Stimulated activated CD4-positive, alpha-beta T cell treated with anti-CD3 and anti-CD28 coated beads, Interleukin-15, amount 100 ng/mL, for 1 hour (primary cell): ENCODE results near the gene SYNCRIP.
A peak's percentile ranks its signal among the peaks of the same experiment; 100 is the strongest.
"Not testable (repeated sequence)": the region's sequence is repeated elsewhere in the genome, so short reads cannot be mapped to it uniquely, and the experiment has no call there.

Source experiments
- DNase-seq, 2 donors: peaks; one replicate each; pipeline ENCODE4 v3.0.0-alpha.2; 2020; ENCODE audit warnings: low read depth in 1 of 2, low spot score in 1 of 2

SYNCRIP gene

GRCh38 chr6:85594197-85594930, 48.3 kb downstream of the SYNCRIP start:
- peak in 1 of 2 donors; percentile 13 for DNase-seq

DNA sequence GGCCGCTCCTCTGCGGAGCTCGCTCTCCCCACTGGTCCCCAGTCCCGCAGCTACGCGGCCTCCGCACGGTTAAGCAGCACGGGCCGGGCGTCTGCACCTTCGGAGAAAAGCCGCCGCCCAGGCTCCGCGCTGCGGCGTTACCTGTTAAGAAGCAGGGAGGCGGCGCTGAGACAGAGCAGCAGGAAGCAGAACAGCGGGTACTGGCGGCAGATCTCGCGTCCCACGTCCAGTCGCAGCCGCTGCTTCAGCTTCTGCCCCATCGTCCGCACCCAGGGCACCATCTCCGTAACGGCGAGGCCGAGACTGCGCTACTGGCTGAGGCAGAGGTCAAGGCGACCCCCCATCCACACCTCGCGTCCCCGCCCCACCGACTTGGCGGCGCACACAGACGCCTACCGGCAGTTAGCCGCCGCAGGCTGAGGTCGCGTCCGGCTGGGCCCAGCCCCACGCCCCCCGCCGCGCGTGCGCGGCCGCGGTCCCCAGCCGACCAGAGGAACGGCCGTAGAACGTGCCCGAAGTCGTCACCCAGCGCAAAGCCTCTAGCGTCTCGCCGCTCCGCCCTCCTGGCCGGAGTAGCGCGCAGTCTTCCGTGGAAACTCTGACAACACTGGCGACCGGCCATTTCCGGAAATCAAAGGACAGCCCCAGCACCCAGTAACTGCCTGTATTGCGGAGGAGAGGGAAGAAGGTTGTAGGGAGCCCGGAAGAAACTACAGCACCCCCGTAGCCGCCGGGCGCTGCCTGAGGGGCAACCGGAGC, 49.1 kb downstream of the SYNCRIP start, which contains the start of gene SNX14:
TSS of gene SNX14 (minus strand) at position 421 of the 759 bp plus-strand sequence. CDS start at position 281, 140 bp downstream.
- peak; percentile 43 to 49 for DNase-seq

DNA sequence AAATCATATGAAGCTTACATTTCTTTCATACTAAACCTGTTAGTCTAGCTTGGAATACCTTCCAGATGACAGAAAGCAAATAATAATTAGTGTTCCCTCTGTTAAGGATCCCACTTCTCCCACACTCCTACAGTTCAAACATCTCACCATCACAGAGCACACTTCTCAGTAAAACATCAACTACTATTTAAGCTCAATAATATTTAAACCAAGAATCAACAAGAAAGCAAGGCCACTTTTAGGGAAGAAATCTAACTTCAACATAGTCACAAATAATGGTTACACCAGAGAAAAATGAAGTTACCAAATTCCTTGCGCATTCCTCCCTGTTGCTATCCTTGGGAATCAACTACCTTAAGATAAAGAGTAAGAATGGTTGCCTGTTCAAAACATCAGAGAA, 50.7 kb downstream of the SYNCRIP start:
- no peak for DNase-seq

GRCh38 chr6:85591207-85591606, 51.5 kb downstream of the SYNCRIP start:
- no peak for DNase-seq

DNA sequence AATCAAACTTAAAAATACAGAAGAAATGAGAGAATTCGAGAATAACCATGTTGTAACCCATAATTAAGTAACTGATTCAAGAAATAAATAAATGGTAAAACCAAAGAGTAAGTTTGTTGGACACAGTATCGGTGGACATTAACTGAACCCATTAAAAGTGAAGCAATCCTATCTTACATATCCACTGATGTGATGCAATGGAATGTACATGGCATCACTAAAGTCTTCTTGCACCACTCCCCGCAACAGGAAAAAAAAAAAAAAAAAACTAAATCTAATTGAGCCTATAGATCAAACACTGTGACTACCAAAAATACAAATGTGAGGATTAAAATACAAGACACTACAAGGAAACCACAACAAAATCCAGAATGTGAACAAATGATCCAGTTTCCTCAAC, 56.9 kb downstream of the SYNCRIP start:
- DNase-seq = no peak

DNA sequence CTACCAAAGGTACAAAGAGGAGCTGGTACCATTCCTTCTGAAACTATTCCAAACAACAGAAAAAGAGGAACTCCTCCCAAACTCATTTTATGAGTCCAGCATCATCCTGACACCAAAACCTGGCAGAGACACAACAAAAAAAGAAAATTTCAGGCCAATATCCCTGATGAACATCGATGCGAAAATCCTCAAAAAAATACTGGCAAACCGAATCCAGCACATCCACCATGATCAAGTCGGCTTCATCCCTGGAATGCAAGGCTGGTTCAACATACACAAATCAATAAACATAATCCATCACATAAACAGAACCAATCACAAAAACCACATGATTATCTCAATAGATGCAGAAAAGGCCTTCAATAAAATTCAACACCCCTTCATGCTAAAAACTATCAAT, 59.9 kb downstream of the SYNCRIP start:
- not testable (repeated sequence) for DNase-seq

- DNase-seq = no peak
Measured at GRCh38 chr6:85581572-85581971, 61.1 kb downstream of the SYNCRIP start.

GRCh38 chr6:85580878-85581267, 61.8 kb downstream of the SYNCRIP start:
- no peak for DNase-seq

GRCh38 chr6:85580118-85580877, 62.4 kb downstream of the SYNCRIP start:
- no peak for DNase-seq

GRCh38 chr6:85579581-85579980, 63.1 kb downstream of the SYNCRIP start:
- no peak for DNase-seq

DNA sequence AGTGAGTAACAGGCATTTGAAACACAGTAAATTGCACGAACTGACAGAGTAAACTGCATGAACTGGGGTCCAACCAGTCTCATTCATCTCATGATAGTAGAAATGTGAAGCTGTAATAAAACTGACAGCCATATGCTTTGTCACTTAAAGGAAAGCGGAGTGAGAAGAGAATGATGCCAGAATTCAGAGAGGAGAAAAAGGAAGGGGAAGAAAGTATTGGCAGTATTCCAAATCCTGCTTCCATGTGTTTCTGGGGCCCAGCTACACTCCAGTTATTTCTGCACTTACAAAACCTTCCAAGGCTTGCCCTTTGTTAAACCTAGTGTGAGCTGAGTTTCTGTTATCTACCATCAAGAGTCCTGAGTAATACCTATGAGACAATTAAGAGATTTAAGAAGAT, 66.2 kb downstream of the SYNCRIP start:
- no peak for DNase-seq

- DNase-seq = no peak
Measured at GRCh38 chr6:85574932-85575598, 67.6 kb downstream of the SYNCRIP start.

DNA sequence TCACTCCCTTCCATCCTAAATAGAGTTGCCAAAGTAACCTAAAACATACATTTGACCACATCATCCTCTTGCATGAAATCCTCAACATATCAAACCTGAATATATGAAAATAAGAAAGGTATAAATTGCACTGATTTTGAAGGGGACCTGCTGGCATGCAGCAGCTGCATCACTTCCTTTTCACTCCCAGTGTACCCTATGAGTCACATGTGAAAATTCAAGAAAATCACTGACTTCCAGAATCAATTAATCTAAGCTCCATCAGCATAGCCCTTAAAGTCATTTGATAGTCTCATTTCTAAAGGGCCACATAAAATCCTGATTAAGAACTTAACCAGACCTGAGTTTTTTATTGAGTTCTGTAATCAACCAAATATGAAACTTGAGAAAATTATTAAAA, 73.4 kb downstream of the SYNCRIP start:
- no peak for DNase-seq

DNA sequence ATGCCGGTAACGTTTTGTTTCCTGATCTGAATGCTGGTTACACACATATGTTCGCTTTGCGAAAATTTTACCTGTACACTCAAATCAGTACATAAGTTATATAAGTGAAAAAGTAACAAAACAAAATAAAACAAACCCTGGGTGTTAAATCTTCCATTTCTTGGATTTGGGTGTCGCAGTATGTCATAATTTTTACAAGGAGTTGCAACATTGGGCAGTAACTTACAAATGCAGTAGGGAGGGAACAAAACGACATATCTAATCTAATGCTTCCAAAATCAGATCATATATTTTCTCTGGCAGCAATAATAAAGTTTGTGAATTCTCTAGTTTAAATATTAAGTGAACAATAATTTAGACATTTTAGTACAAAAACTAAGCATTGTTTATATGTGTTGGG, 74.3 kb downstream of the SYNCRIP start:
- no peak for DNase-seq

DNA sequence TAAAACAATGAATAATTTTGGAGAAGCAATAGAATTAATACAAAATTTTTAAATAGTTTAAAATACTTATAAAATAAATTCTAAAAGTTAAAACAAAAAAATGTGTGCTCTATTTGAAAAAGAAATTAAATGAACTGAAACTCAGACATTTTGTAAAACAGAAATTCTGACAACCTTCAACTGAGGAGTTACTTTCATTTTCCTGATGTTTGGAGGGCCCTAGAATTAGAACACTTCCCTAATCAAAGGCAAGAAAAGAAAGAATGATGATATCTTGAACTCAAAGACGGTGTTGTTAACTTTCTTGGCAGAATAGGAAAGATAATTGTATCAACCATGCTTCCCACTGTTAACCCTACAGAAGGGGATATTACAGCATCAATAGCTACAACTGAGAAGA, 77.0 kb downstream of the SYNCRIP start:
- DNase-seq = no peak

GRCh38 chr6:85564223-85564622, 78.5 kb downstream of the SYNCRIP start:
- not testable (repeated sequence) for DNase-seq
